Measurements from ENCODE around the gene TASP1. TPM values are rescaled to one million over a fixed set of nuclear protein-coding genes. Genes with fewer than 3 reads are reported as not detected.

Gene TASP1
- total RNA-seq, 1 donor from 2014 or later: 15.9 TPM

- DNase-seq (ENCODE audit: low spot score): no peak
- Mint-ChIP-seq H3K27me3 (ENCODE audit: unreplicated experiment) (peaks cover 1% of the 10 kb centered on the region), H3K27ac (ENCODE audit: unreplicated experiment) (no peak overlapping the region), H3K4me3 (ENCODE audit: unreplicated experiment) (no peak overlapping the region), H3K9me3 (ENCODE audit: unreplicated experiment) (peaks cover 4% of the 10 kb centered on the region), H3K36me3 (ENCODE audit: low read depth, unreplicated experiment) (peaks cover 4% of the 10 kb centered on the region), H3K4me1 (ENCODE audit: unreplicated experiment) (peaks cover 3% of the 10 kb centered on the region)
- TF ChIP-seq CTCF (IDR thresholded peaks at IDR 0.05; ENCODE audit: unreplicated experiment): no peak
Observed at GRCh38 chr20:13442986-13443385, 195.7 kb downstream of the TASP1 start.

DNA sequence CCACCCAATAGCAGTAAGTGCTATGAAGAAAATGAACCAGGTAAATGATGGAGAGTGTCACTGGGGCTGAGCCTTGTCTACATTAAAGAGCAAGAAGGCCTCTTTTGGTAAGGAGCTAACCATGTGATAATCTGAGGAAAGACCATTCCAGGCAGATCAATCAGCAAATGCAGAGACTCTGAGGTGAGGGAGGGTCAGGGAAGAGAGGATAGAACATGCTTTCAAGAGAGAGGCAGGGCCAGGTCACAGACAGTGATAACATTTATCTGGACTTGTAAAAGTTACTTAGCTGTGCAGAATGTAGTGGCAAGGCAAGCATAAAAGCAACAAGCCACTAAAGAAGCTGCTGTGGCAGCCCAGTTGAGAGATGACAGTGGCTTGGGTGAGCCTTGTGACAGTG lies 197.3 kb downstream of the TASP1 start:
- Mint-ChIP-seq H3K4me3 (ENCODE audit: unreplicated experiment) (no peak overlapping the region), H3K27me3 (ENCODE audit: unreplicated experiment) (peaks cover 1% of the 10 kb centered on the region), H3K27ac (ENCODE audit: unreplicated experiment) (no peak overlapping the region), H3K9me3 (ENCODE audit: unreplicated experiment) (peaks cover 4% of the 10 kb centered on the region), H3K4me1 (ENCODE audit: unreplicated experiment) (peaks cover 3% of the 10 kb centered on the region), H3K36me3 (ENCODE audit: low read depth, unreplicated experiment) (peaks cover 4% of the 10 kb centered on the region)
- no peak for TF ChIP-seq CTCF (IDR thresholded peaks at IDR 0.05; ENCODE audit: unreplicated experiment)
- no peak for DNase-seq (ENCODE audit: low spot score)

DNA sequence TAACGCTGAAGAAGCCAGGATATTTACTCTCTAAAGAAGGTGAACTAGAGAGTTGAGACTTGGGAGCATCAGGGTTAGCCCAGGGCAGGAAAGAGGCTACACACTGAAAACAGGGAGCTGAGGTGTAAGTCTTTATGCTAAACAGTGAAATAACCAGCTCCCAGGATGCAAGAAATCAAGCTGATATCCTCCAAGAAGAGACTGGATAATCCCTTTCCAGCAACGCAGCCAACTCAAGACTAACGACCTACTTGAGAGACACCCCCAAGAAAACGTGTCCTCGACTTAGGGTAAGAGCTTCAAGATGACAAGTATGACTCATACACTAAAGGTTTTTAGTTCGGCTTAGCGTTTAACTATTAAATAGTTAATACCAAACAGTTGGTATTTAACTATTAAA lies 202.2 kb downstream of the TASP1 start:
- no peak for DNase-seq (ENCODE audit: low spot score)
- Mint-ChIP-seq H3K4me1 (ENCODE audit: unreplicated experiment) (no peaks in the 10 kb centered on the region), H3K4me3 (ENCODE audit: unreplicated experiment) (no peak overlapping the region), H3K27ac (ENCODE audit: unreplicated experiment) (no peak overlapping the region), H3K9me3 (ENCODE audit: unreplicated experiment) (peaks cover 4% of the 10 kb centered on the region), H3K27me3 (ENCODE audit: unreplicated experiment) (peaks cover 1% of the 10 kb centered on the region), H3K36me3 (ENCODE audit: low read depth, unreplicated experiment) (peaks cover 4% of the 10 kb centered on the region)
- TF ChIP-seq CTCF (IDR thresholded peaks at IDR 0.05; ENCODE audit: unreplicated experiment): no peak

GRCh38 chr20:13432126-13432525 lies 206.6 kb downstream of the TASP1 start:
- TF ChIP-seq CTCF (IDR thresholded peaks at IDR 0.05; ENCODE audit: unreplicated experiment): no peak
- no peaks in the 10 kb centered on the region for H3K9me3 Mint-ChIP-seq (ENCODE audit: unreplicated experiment)
- no peaks in the 10 kb centered on the region for H3K4me1 Mint-ChIP-seq (ENCODE audit: unreplicated experiment)
- no peaks in the 10 kb centered on the region for H3K27me3 Mint-ChIP-seq (ENCODE audit: unreplicated experiment)
- no peak for DNase-seq (ENCODE audit: low spot score)
- H3K36me3 Mint-ChIP-seq (ENCODE audit: low read depth, unreplicated experiment): no peaks in the 10 kb centered on the region
- H3K4me3 Mint-ChIP-seq (ENCODE audit: unreplicated experiment): no peak overlapping the region
- H3K27ac Mint-ChIP-seq (ENCODE audit: unreplicated experiment): no peak overlapping the region

DNA sequence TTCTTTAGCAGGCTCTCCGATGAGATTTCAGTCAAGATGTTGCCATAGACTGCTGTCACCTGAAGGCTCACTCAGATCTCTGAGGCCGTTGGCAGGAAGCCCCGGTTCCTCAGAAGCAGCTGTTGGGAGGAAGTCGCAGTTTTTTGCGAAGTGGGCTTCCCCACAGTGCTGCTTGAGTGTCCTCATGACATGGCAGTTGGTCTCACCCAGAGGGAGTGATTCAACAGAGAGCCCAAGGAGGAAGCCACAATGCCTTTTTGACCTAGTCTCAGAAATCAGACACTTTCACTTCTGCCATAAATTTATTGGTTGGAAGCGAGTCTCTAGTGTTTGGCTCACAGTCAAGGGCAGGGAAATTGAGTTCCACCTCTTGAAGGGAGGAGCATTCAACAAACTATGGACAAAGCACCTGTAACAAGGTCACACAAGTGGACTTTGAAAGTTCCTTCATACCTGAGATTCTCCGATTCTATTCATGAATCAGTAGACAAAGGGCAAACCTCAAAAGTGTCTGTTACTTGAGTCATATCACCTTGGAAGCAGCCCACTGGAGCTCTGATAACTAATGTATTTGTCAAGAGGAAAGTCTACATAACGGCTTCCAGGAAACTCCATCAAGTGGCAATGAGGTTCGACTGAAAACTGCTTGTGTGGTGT lies 208.3 kb downstream of the TASP1 start:
- Mint-ChIP-seq H3K4me1 (ENCODE audit: unreplicated experiment) (peaks cover 4% of the 10 kb centered on the region), H3K27me3 (ENCODE audit: unreplicated experiment) (no peaks in the 10 kb centered on the region), H3K9me3 (ENCODE audit: unreplicated experiment) (no peaks in the 10 kb centered on the region), H3K27ac (ENCODE audit: unreplicated experiment) (no peak overlapping the region), H3K4me3 (ENCODE audit: unreplicated experiment) (no peak overlapping the region), H3K36me3 (ENCODE audit: low read depth, unreplicated experiment) (no peaks in the 10 kb centered on the region)
- no peak for TF ChIP-seq CTCF (IDR thresholded peaks at IDR 0.05; ENCODE audit: unreplicated experiment)
- DNase-seq (ENCODE audit: low spot score): no peak
